ENCODE results near the gene TMEM26.

DNA sequence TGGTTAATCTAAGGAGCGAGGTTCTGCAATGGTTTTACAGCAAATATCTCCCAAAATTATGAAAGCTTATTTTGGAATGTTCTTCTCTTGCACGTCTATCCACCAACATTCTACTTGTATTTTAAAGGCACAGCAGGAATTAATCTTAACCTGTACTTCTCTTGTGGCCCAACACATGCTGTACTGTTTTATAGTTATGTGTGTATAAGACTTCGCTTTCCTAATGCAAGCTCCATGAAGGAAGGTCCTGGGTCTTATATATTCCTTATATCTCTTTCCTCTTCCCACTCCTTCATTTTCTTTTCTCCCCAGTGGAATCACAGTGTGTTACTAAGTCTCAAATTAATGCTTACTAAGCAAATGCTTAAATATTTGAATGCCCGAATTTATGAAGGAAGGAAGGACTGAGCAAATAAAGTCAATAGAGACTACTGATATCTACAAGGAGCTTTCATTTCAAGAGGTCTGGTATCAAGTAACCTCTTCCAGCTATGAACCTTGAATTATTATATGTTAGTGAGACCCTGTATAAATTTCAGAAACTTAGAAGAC, 14.0 kb downstream of the TMEM26 start:
- TF ChIP-seq, protein P1, sequence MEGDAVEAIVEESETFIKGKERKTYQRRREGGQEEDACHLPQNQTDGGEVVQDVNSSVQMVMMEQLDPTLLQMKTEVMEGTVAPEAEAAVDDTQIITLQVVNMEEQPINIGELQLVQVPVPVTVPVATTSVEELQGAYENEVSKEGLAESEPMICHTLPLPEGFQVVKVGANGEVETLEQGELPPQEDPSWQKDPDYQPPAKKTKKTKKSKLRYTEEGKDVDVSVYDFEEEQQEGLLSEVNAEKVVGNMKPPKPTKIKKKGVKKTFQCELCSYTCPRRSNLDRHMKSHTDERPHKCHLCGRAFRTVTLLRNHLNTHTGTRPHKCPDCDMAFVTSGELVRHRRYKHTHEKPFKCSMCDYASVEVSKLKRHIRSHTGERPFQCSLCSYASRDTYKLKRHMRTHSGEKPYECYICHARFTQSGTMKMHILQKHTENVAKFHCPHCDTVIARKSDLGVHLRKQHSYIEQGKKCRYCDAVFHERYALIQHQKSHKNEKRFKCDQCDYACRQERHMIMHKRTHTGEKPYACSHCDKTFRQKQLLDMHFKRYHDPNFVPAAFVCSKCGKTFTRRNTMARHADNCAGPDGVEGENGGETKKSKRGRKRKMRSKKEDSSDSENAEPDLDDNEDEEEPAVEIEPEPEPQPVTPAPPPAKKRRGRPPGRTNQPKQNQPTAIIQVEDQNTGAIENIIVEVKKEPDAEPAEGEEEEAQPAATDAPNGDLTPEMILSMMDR (conservative IDR thresholded peaks at IDR 0.05; ENCODE audit: low read depth, low read length), result no peak
- no peak for TF ChIP-seq EZH2 (IDR thresholded peaks at IDR 0.05; ENCODE audit: low read length, unreplicated experiment)
